ENCODE data around the gene CHPF.

DNA sequence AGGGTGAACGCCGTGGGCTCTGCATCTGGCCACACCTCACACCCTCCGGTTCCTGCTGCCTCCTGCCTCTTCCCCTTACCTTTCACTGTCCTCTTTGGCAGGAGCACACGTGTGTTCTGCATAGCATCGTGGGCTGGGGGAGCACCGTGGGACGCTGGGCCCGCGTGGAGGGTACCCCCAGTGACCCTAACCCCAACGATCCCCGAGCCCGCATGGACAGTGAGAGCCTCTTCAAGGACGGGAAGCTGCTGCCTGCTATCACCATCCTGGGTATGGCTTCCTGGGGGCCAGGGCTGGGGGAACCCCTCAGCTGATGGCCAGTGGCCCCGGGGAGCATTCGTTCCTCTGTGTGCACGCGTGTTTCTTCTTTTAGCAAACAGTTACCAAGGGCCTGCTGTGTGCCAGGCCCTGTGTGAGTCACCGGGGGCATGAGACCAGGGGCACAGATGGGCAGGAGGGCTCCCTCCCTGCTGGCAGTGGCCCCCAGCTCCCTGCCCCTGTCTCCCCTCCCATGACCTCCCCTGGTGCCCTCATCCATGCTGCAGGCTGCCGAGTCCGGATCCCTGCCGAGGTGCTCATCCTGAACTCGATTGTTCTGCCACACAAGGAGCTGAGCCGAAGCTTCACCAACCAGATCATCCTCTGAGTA lies 37.3 kb downstream of the CHPF start:
- TF ChIP-seq, protein P1, sequence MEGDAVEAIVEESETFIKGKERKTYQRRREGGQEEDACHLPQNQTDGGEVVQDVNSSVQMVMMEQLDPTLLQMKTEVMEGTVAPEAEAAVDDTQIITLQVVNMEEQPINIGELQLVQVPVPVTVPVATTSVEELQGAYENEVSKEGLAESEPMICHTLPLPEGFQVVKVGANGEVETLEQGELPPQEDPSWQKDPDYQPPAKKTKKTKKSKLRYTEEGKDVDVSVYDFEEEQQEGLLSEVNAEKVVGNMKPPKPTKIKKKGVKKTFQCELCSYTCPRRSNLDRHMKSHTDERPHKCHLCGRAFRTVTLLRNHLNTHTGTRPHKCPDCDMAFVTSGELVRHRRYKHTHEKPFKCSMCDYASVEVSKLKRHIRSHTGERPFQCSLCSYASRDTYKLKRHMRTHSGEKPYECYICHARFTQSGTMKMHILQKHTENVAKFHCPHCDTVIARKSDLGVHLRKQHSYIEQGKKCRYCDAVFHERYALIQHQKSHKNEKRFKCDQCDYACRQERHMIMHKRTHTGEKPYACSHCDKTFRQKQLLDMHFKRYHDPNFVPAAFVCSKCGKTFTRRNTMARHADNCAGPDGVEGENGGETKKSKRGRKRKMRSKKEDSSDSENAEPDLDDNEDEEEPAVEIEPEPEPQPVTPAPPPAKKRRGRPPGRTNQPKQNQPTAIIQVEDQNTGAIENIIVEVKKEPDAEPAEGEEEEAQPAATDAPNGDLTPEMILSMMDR (IDR thresholded peaks at IDR 0.05): no peak
- no peak for TF ChIP-seq POLR2A (IDR thresholded peaks at IDR 0.05)

All from Peyer's patch (tissue), 4 donors.